ENCODE results near the gene SLC25A26. TPM values are rescaled to one million over a fixed set of nuclear protein-coding genes. Genes with fewer than 3 reads are reported as not detected.
"Not testable (repeated sequence)": the region's sequence is repeated elsewhere in the genome, so short reads cannot be mapped to it uniquely, and the experiment has no call there.

The SLC25A26 gene
- total and polyA plus RNA-seq, 7 donors, result 21.0 to 43.6 (median 31.9) TPM

GRCh38 chr3:66418475-66418931, 197.7 kb downstream of the SLC25A26 start:
- Histone ChIP-seq H3K27me3 (ENCODE audit: insufficient read depth in 3 of 3, low read length in 2 of 3) (no peaks in the 10 kb centered on the region), H3K27ac (peak overlapping the region; percentile 89), H3K4me3 (peak overlapping the region; percentile 34), H3K4me1 (peaks cover 47% of the 10 kb centered on the region), H3K9me3 (no peaks in the 10 kb centered on the region), H3K36me3 (ENCODE audit: insufficient read depth in 1 of 2, low read depth in 1 of 2) (peaks cover 0 to 19% of the 10 kb centered on the region in 2 donors)
- DNase-seq (peak; percentile 57 to 86), ATAC-seq (peak; percentile 93 to 96 (median 96))
- WGBS, 3 donors, result 24 to 32% (median 25%) methylated on average over 12 of the region's 12 CpGs
- TF ChIP-seq CTCF (IDR thresholded peaks at IDR 0.05), result peak; percentile 18
- intact Hi-C loops (cut with DNase I), result no loop called here

GRCh38 chr3:66419036-66419435, 198.2 kb downstream of the SLC25A26 start:
- TF ChIP-seq CTCF (IDR thresholded peaks at IDR 0.05), result no peak
- peaks cover 47% of the 10 kb centered on the region for H3K4me1 ChIP-seq
- intact Hi-C loops (cut with DNase I), result no loop called here
- H3K4me3 ChIP-seq, result peak overlapping the region; percentile 34
- DNase-seq, result peak in 1 of 2 donors; percentile 36
- peak overlapping the region; percentile 89 for H3K27ac ChIP-seq
- H3K9me3 ChIP-seq, result no peaks in the 10 kb centered on the region
- peak in 3 of 4 donors; percentile 30 to 32 (median 30) for ATAC-seq
- 63 to 74% (median 68%) methylated on average over 14 of the region's 14 CpGs for WGBS, 3 donors
- no peaks in the 10 kb centered on the region for H3K27me3 ChIP-seq (ENCODE audit: insufficient read depth in 3 of 3, low read length in 2 of 3)
- H3K36me3 ChIP-seq (ENCODE audit: insufficient read depth in 1 of 2, low read depth in 1 of 2), result peaks cover 0 to 19% of the 10 kb centered on the region in 2 donors

- H3K4me1 ChIP-seq, result peaks cover 60% of the 10 kb centered on the region
- H3K27ac ChIP-seq; intact Hi-C loops (cut with DNase I); DNase-seq; H3K27me3 ChIP-seq (ENCODE audit: insufficient read depth in 3 of 3, low read length in 2 of 3); ATAC-seq; H3K9me3 ChIP-seq; H3K4me3 ChIP-seq; H3K36me3 ChIP-seq (ENCODE audit: insufficient read depth in 1 of 2, low read depth in 1 of 2): not testable (repeated sequence)
- WGBS, 3 donors, result 91 to 98% (median 98%) methylated on average over 3 of the region's 3 CpGs
These were observed 200.3 kb downstream of the SLC25A26 start for GRCh38 chr3:66421144-66421543.

GRCh38 chr3:66421893-66422292, 201.1 kb downstream of the SLC25A26 start:
- ATAC-seq; H3K36me3 ChIP-seq (ENCODE audit: insufficient read depth in 1 of 2, low read depth in 1 of 2); H3K4me3 ChIP-seq; H3K9me3 ChIP-seq; intact Hi-C loops (cut with DNase I); H3K27me3 ChIP-seq (ENCODE audit: insufficient read depth in 3 of 3, low read length in 2 of 3): not testable (repeated sequence)
- Histone ChIP-seq H3K4me1 (peaks cover 60% of the 10 kb centered on the region), H3K27ac (peak overlapping the region; percentile 16)
- DNase-seq, result peak in 1 of 2 donors; percentile 30
- WGBS, 3 donors, result 98 to 100% (median 99%) methylated on average over 3 of the region's 3 CpGs

GRCh38 chr3:66423791-66424190, 203.0 kb downstream of the SLC25A26 start:
- ATAC-seq (peak in 1 of 4 donors; percentile 26), DNase-seq (peak in 1 of 2 donors; percentile 10)
- no peak for TF ChIP-seq CTCF (IDR thresholded peaks at IDR 0.05)
- Histone ChIP-seq H3K27ac (peak overlapping the region; percentile 89), H3K36me3 (ENCODE audit: insufficient read depth in 1 of 2, low read depth in 1 of 2) (no peaks in the 10 kb centered on the region), H3K27me3 (ENCODE audit: insufficient read depth in 3 of 3, low read length in 2 of 3) (no peaks in the 10 kb centered on the region), H3K4me1 (peaks cover 63% of the 10 kb centered on the region), H3K4me3 (no peak overlapping the region), H3K9me3 (no peaks in the 10 kb centered on the region)
- 22 to 63% (median 32%) methylated on average over 3 of the region's 3 CpGs for WGBS, 3 donors
- intact Hi-C loops (cut with DNase I), result no loop called here

GRCh38 chr3:66425032-66425431, 204.2 kb downstream of the SLC25A26 start:
- DNase-seq, result peak; percentile 68 to 86
- intact Hi-C loops (cut with DNase I), result no loop called here
- no peaks in the 10 kb centered on the region for H3K9me3 ChIP-seq
- TF ChIP-seq CTCF (IDR thresholded peaks at IDR 0.05), result no peak
- H3K27ac ChIP-seq, result peak overlapping the region; percentile 89
- H3K4me1 ChIP-seq, result peaks cover 64% of the 10 kb centered on the region
- 22 to 31% (median 27%) methylated on average over 5 of the region's 5 CpGs for WGBS, 3 donors
- H3K4me3 ChIP-seq, result no peak overlapping the region
- no peaks in the 10 kb centered on the region for H3K27me3 ChIP-seq (ENCODE audit: insufficient read depth in 3 of 3, low read length in 2 of 3)
- peak; percentile 46 to 72 (median 68) for ATAC-seq
- H3K36me3 ChIP-seq (ENCODE audit: insufficient read depth in 1 of 2, low read depth in 1 of 2), result no peaks in the 10 kb centered on the region
